HG03354 (cell line): Measurements from ENCODE around the gene THRAP3.
"Not testable (repeated sequence)": the region's sequence is repeated elsewhere in the genome, so short reads cannot be mapped to it uniquely, and the experiment has no call there.

Experiments
- ATAC-seq: cut with Tn5 transposase; IDR thresholded peaks from one replicate; pipeline ENCODE4 v1.9.1; 2021; ENCODE audit warnings: mild to moderate bottlenecking; ENCODE audit not compliant: unreplicated experiment, poor library complexity, severe bottlenecking

Gene THRAP3

GRCh38 chr1:36203554-36204346 is 20.5 kb upstream of the THRAP3 start:
- no peak for ATAC-seq

- ATAC-seq = no peak
These were observed 19.8 kb upstream of the THRAP3 start for GRCh38 chr1:36204347-36204909.

GRCh38 chr1:36206323-36206858 is 17.9 kb upstream of the THRAP3 start:
- ATAC-seq = no peak

- no peak for ATAC-seq
These were observed 16.9 kb upstream of the THRAP3 start for GRCh38 chr1:36207339-36207738.

GRCh38 chr1:36208978-36209703 is 15.1 kb upstream of the THRAP3 start:
- no peak for ATAC-seq

GRCh38 chr1:36211307-36211706 is 12.9 kb upstream of the THRAP3 start:
- no peak for ATAC-seq

GRCh38 chr1:36211841-36212240 is 12.4 kb upstream of the THRAP3 start:
- ATAC-seq = no peak

- no peak for ATAC-seq
These were observed 11.5 kb upstream of the THRAP3 start for GRCh38 chr1:36212782-36213181.

- no peak for ATAC-seq
These were observed 6.6 kb upstream of the THRAP3 start for GRCh38 chr1:36217670-36218069.

- not testable (repeated sequence) for ATAC-seq
These were observed 2.3 kb upstream of the THRAP3 start for GRCh38 chr1:36221901-36222300.

GRCh38 chr1:36222481-36223380 is 1.5 kb upstream of the THRAP3 start:
- no peak for ATAC-seq

GRCh38 chr1:36223381-36223995 is 755 bp upstream of the THRAP3 start:
- ATAC-seq = peak; percentile 27

- peak; percentile 59 for ATAC-seq
These were observed 467 bp downstream of the THRAP3 start for GRCh38 chr1:36224537-36225282.

- ATAC-seq = no peak
These were observed 1.1 kb downstream of the THRAP3 start for GRCh38 chr1:36225283-36225899.

- ATAC-seq = not testable (repeated sequence)
These were observed 6.0 kb downstream of the THRAP3 start for GRCh38 chr1:36230279-36230678.

GRCh38 chr1:36231191-36231590 is 6.9 kb downstream of the THRAP3 start:
- no peak for ATAC-seq

- ATAC-seq = no peak
These were observed 8.2 kb downstream of the THRAP3 start for GRCh38 chr1:36232212-36233095.
